Psoas muscle (tissue), 8 donors: ENCODE measurements around the gene PLXNA4. TPM values are rescaled to one million over a fixed set of nuclear protein-coding genes. Genes with fewer than 3 reads are reported as not detected.

ENCODE experiments used
- ATAC-seq, 4 donors: fragments of 200-7000 bp; cut with Tn5 transposase; one replicate each; pipeline ENCODE4 v1.9.1; 2020; ENCODE audit warnings: moderate library complexity in 3 of 4, mild to moderate bottlenecking in 2 of 4
- DNase-seq, 2 donors: peaks; one replicate each; pipeline ENCODE4 v3.0.0-alpha.2; 2020
- H3K27ac ChIP-seq: fragments of 200-600 bp; one replicate; pipeline ENCODE4 v1.8.0; 2022
- H3K27me3 ChIP-seq, 3 donors: fragments of 200-600 bp in 1 of 3; one replicate each; pipeline versions ENCODE4 v1.6.1 to v1.8.0; 2013 to 2022; ENCODE audit warnings: low read length in 2 of 3, mild to moderate bottlenecking in 2 of 3, moderate library complexity in 1 of 3; ENCODE audit not compliant: insufficient read depth in 3 of 3
- H3K36me3 ChIP-seq, 2 donors: fragments of 200-600 bp in 1 of 2; one replicate each; pipeline versions ENCODE4 v1.6.1 to v1.8.0; 2013 to 2022; ENCODE audit warnings: low read depth in 1 of 2, mild to moderate bottlenecking in 1 of 2, moderate library complexity in 1 of 2; ENCODE audit not compliant: insufficient read depth in 1 of 2
- H3K4me1 ChIP-seq: fragments of 200-600 bp; one replicate; pipeline ENCODE4 v1.8.0; 2022
- H3K4me3 ChIP-seq: fragments of 200-600 bp; one replicate; pipeline ENCODE4 v1.8.0; 2022; ENCODE audit warnings: mild to moderate bottlenecking
- H3K9me3 ChIP-seq: fragments of 200-600 bp; one replicate; pipeline ENCODE4 v1.8.0; 2022
- CTCF ChIP-seq: fragments of 200-600 bp; IDR thresholded peaks from one replicate; pipeline ENCODE4 v1.8.0; 2022; ENCODE audit warnings: antibody characterized with exemption
- WGBS, 3 donors: extraction: QIAGEN DNeasy Blood & Tissue Kit; methylation state at CpG; one replicate each; pipeline versions ENCODE4 v1.1.6 to v1.1.7; 2013; 5-methylcytosine and 5-hydroxymethylcytosine counted together
- intact Hi-C, 2 donors: fragments of 100-400 bp; cut with DNase I; formaldehyde crosslinking; loops; one replicate each; pipeline versions ENCODE4 v1.11.0 to v1.14.2; 2022
- polyA plus RNA-seq, 3 donors: library from polyadenylated mRNA; stranded (reverse); fragments of 200-250 nt; gene quantifications; one replicate each; pipeline ENCODE4 v1.2.3, GENCODE V29; 2013
- total RNA-seq, 4 donors: library from RNA; stranded (reverse); fragmentation: NEBNext Ultra II Directional in 2 of 4; extraction: Animal tissue kit (Norgen Biotek cat#: 25700) in 2 of 4; gene quantifications; one replicate each; pipeline versions ENCODE4 v1.2.1 to v1.2.4, GENCODE V29; 2021 to 2023
- donor health status: healthy with polysubstance abuse.
- donor health status: DM: no; HTN: no; CAD: no; lungs with moderate emphysema.
- donor health status: Bipolar disorder and iron deficiency.
- donor health status: healthy.
- donor health status: DM: yes; HTN: yes; CAD: no.
- donor health status: DM: no; HTN: no; CAD: no.
- donor health status: DM: no; HTN: no; CAD: no.
- donor health status: DM: yes; HTN: yes; CAD: no.

The PLXNA4 gene
- total and polyA plus RNA-seq, 7 donors = 0.15 to 2.5 (median 0.88) TPM

- 80 to 84% (median 83%) methylated on average over 8 of the region's 8 CpGs for WGBS, 3 donors
- no peak overlapping the region for H3K27ac ChIP-seq
- no peaks in the 10 kb centered on the region for H3K27me3 ChIP-seq
- H3K4me1 ChIP-seq = peaks cover 33% of the 10 kb centered on the region
- no peaks in the 10 kb centered on the region for H3K36me3 ChIP-seq
- TF ChIP-seq CTCF = no peak
- intact Hi-C loops = no loop called here
- DNase-seq (no peak), ATAC-seq (no peak)
- no peak overlapping the region for H3K4me3 ChIP-seq
- no peaks in the 10 kb centered on the region for H3K9me3 ChIP-seq
Observed at GRCh38 chr7:132078891-132079735, 497.2 kb downstream of the PLXNA4 start.

GRCh38 chr7:132077971-132078685, 498.1 kb downstream of the PLXNA4 start:
- H3K36me3 ChIP-seq = no peaks in the 10 kb centered on the region
- no peak overlapping the region for H3K27ac ChIP-seq
- TF ChIP-seq CTCF = no peak
- H3K4me1 ChIP-seq = peaks cover 34% of the 10 kb centered on the region
- H3K27me3 ChIP-seq = no peaks in the 10 kb centered on the region
- no peak for DNase-seq
- intact Hi-C loops = no loop called here
- H3K9me3 ChIP-seq = no peaks in the 10 kb centered on the region
- WGBS, 3 donors = 87 to 91% (median 88%) methylated on average over 7 of the region's 7 CpGs
- no peak for ATAC-seq
- H3K4me3 ChIP-seq = no peak overlapping the region

GRCh38 chr7:132076301-132077035, 499.8 kb downstream of the PLXNA4 start:
- Histone ChIP-seq H3K4me3 (no peak overlapping the region), H3K9me3 (no peaks in the 10 kb centered on the region), H3K4me1 (peaks cover 24% of the 10 kb centered on the region), H3K36me3 (no peaks in the 10 kb centered on the region), H3K27ac (no peak overlapping the region), H3K27me3 (no peaks in the 10 kb centered on the region)
- DNase-seq (no peak), ATAC-seq (no peak)
- intact Hi-C loops = no loop called here
- 71 to 85% (median 74%) methylated on average over 13 of the region's 13 CpGs for WGBS, 3 donors
- no peak for TF ChIP-seq CTCF

GRCh38 chr7:132075515-132075914, 500.8 kb downstream of the PLXNA4 start:
- H3K4me3 ChIP-seq = no peak overlapping the region
- no peak for TF ChIP-seq CTCF
- no peaks in the 10 kb centered on the region for H3K27me3 ChIP-seq
- 49 to 76% (median 63%) methylated on average over 6 of the region's 6 CpGs for WGBS, 3 donors
- peaks cover 15% of the 10 kb centered on the region for H3K4me1 ChIP-seq
- intact Hi-C loops = no loop called here
- ATAC-seq = no peak
- H3K27ac ChIP-seq = no peak overlapping the region
- no peaks in the 10 kb centered on the region for H3K9me3 ChIP-seq
- DNase-seq = no peak
- H3K36me3 ChIP-seq = no peaks in the 10 kb centered on the region
